MM.1S (cell line): ENCODE measurements around the gene TEFM.

Experiments used
- DNase-seq: peaks from one replicate; pipeline ENCODE4 v3.0.0-alpha.2; 2015
- H2AFZ ChIP-seq: fragments of 300-600 bp; sonication (generic); 2 replicates; pipeline ENCODE4 v1.6.0; 2016; ENCODE audit warnings: antibody characterized with exemption, low read length
- H3F3A ChIP-seq: fragments of 300-600 bp; sonication (generic); 2 replicates; pipeline ENCODE4 v1.6.1; 2016; ENCODE audit warnings: mild to moderate bottlenecking, antibody characterized with exemption, low read length, moderate library complexity, mixed read lengths; ENCODE audit not compliant: insufficient read depth
- H3K27ac ChIP-seq: fragments of 300-600 bp; sonication (generic); 2 replicates; pipeline ENCODE4 v1.5.1; 2016; ENCODE audit warnings: mild to moderate bottlenecking, low read length
- H3K27me3 ChIP-seq: fragments of 300-600 bp; sonication (generic); replicated peaks from 2 replicates; pipeline ENCODE4 v1.6.0; 2016; ENCODE audit warnings: low read length; ENCODE audit not compliant: insufficient read depth
- H3K36me3 ChIP-seq: fragments of 300-600 bp; sonication (generic); replicated peaks from 2 replicates; pipeline ENCODE4 v1.6.1; 2016; ENCODE audit warnings: mild to moderate bottlenecking, low read length, mixed read lengths; ENCODE audit not compliant: insufficient read depth
- H3K4me1 ChIP-seq: fragments of 300-600 bp; sonication (generic); 2 replicates; pipeline ENCODE4 v1.6.1; 2016; ENCODE audit warnings: low read length, mixed read lengths
- H3K4me2 ChIP-seq: fragments of 300-600 bp; sonication (generic); 2 replicates; pipeline ENCODE4 v1.6.0; 2016; ENCODE audit warnings: low read depth, low read length
- H3K4me3 ChIP-seq: fragments of 300-600 bp; sonication (generic); 2 replicates; pipeline ENCODE4 v1.5.1; 2016; ENCODE audit warnings: low read length, mixed read lengths
- H3K79me2 ChIP-seq: fragments of 300-600 bp; sonication (generic); 2 replicates; pipeline ENCODE4 v1.6.1; 2016; ENCODE audit warnings: mixed run types, low read length, mixed read lengths
- H3K9ac ChIP-seq: fragments of 300-600 bp; sonication (generic); 2 replicates; pipeline ENCODE4 v1.6.1; 2016; ENCODE audit warnings: low read length, mixed read lengths
- H3K9me2 ChIP-seq: fragments of 300-600 bp; sonication (generic); replicated peaks from 2 replicates; pipeline ENCODE4 v1.6.1; 2016; ENCODE audit warnings: mild to moderate bottlenecking, low read length, mixed read lengths; ENCODE audit not compliant: insufficient read depth
- H3K9me3 ChIP-seq: fragments of 300-600 bp; sonication (generic); replicated peaks from 2 replicates; pipeline ENCODE4 v1.6.1; 2016; ENCODE audit warnings: mild to moderate bottlenecking, low read length, mixed read lengths; ENCODE audit not compliant: insufficient read depth
- H4K20me1 ChIP-seq: fragments of 300-600 bp; sonication (generic); 2 replicates; pipeline ENCODE4 v1.6.1; 2016; ENCODE audit warnings: mild to moderate bottlenecking, low read length, moderate library complexity, mixed read lengths; ENCODE audit not compliant: insufficient read depth
- CTCF ChIP-seq: fragments of 300-600 bp; sonication (generic); IDR thresholded peaks from 2 replicates; pipeline ENCODE4 v1.5.1; 2016; ENCODE audit warnings: antibody characterized with exemption, low read length, mixed read lengths
- EZH2 ChIP-seq: fragments of 300-600 bp; sonication (generic); optimal IDR thresholded peaks from 2 replicates; pipeline ENCODE3; 2017; ENCODE audit warnings: low read depth, mild to moderate bottlenecking, antibody characterized with exemption, low read length, mixed read lengths
- EZH2phosphoT487 ChIP-seq: fragments of 300-600 bp; sonication (generic); IDR thresholded peaks from 2 replicates; pipeline ENCODE4 v1.6.1; 2018; ENCODE audit warnings: antibody characterized with exemption, low read length

TEFM gene

DNA sequence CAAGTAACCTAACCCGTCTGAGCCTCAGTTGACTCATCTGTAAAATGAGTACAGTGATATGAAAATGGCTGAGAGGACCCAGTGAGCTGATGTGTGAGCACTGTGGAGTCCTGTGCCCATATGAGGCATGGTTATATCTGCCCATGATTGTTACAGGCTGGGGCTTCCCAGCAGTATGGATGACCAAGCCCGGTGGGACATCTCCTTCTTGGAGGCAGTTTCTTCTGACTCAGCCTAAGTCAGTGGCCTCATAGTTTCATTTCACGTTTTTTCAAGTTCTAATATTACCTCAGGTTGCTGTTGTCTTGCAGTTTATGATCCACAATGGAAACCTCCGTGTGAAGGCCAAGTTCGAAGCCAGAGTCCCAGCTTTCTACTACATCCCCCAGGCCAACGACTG is 20.5 kb upstream of the TEFM start:
- Histone ChIP-seq H3F3A (no peaks in the 10 kb centered on the region), H3K4me3 (no peak overlapping the region), H4K20me1 (no peaks in the 10 kb centered on the region), H3K27ac (no peak overlapping the region), H3K9ac (no peak overlapping the region), H3K4me1 (0 out of 2 replicates have a peak, but pooled peaks cover 9% of the 10 kb centered on the region), H3K9me2 (no peaks in the 10 kb centered on the region), H3K9me3 (no peaks in the 10 kb centered on the region), H3K79me2 (no peaks in the 10 kb centered on the region), H3K36me3 (no peaks in the 10 kb centered on the region), H3K4me2 (no peak overlapping the region), H2AFZ (0 out of 2 replicates have a peak overlapping the region, but pooled peaks have one; percentile 16), H3K27me3 (peaks cover 15% of the 10 kb centered on the region)
- TF ChIP-seq EZH2phosphoT487 (no peak), CTCF (no peak), EZH2 (no peak)
- DNase-seq: no peak

DNA sequence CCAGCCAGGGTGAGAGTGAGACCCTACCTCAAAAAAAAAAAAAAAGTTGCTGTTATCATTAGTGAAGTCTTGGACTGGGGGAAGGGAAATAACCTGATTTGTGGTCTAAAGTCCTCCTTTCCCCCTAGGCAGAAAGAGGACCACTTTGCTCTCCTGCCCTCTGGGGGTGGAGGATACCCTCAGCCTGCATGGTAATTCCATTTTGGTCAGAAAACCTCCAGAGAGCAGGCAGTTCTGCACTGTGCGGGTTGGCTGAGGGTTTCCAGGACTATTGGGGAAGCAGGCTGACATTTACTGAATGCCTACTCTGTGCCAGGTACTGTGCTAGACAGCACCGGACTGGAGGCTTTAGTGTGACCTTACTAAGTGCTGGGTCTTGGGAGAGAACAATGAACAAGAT is 18.3 kb upstream of the TEFM start:
- H4K20me1 ChIP-seq: no peaks in the 10 kb centered on the region
- DNase-seq: no peak
- no peaks in the 10 kb centered on the region for H3K36me3 ChIP-seq
- 0 out of 2 replicates have a peak, but pooled peaks cover 14% of the 10 kb centered on the region for H3K4me1 ChIP-seq
- no peaks in the 10 kb centered on the region for H3F3A ChIP-seq
- peaks cover 15% of the 10 kb centered on the region for H3K27me3 ChIP-seq
- no peak overlapping the region for H3K4me3 ChIP-seq
- no peaks in the 10 kb centered on the region for H3K9me3 ChIP-seq
- H3K9me2 ChIP-seq: no peaks in the 10 kb centered on the region
- no peak overlapping the region for H3K9ac ChIP-seq
- H3K27ac ChIP-seq: no peak overlapping the region
- no peak overlapping the region for H2AFZ ChIP-seq
- no peak overlapping the region for H3K4me2 ChIP-seq
- H3K79me2 ChIP-seq: no peaks in the 10 kb centered on the region
- TF ChIP-seq EZH2 (no peak), EZH2phosphoT487 (no peak), CTCF (no peak)

- peak overlapping the region; percentile 88; the same call in 1 of the 2 replicates for H3K4me2 ChIP-seq
- no peak overlapping the region for H3K9ac ChIP-seq
- H3K9me2 ChIP-seq: no peaks in the 10 kb centered on the region
- no peaks in the 10 kb centered on the region for H3K9me3 ChIP-seq
- no peak for DNase-seq
- no peaks in the 10 kb centered on the region for H3F3A ChIP-seq
- H3K36me3 ChIP-seq: no peaks in the 10 kb centered on the region
- no peaks in the 10 kb centered on the region for H3K79me2 ChIP-seq
- H3K4me3 ChIP-seq: peak overlapping the region; percentile 40
- no peak for TF ChIP-seq CTCF
- no peak for TF ChIP-seq EZH2
- TF ChIP-seq EZH2phosphoT487: no peak
- H2AFZ ChIP-seq: peak overlapping the region; percentile 39; the same call in 1 of the 2 replicates
- no peaks in the 10 kb centered on the region for H4K20me1 ChIP-seq
- H3K27ac ChIP-seq: no peak overlapping the region
- H3K27me3 ChIP-seq: peaks cover 15% of the 10 kb centered on the region
- H3K4me1 ChIP-seq: 0 out of 2 replicates have a peak, but pooled peaks cover 14% of the 10 kb centered on the region
Measured at GRCh38 chr17:30922235-30923030, 16.4 kb upstream of the TEFM start.
